Hepatocyte (in vitro differentiated cells): ENCODE measurements around the gene TPRG1L.

Experiments
- EZH2 ChIP-seq: fragments of 200-600 bp; sonication (generic); IDR thresholded peaks from 2 replicates; pipeline ENCODE4 v1.6.1; 2016; ENCODE audit warnings: antibody characterized with exemption, mild to moderate bottlenecking, borderline replicate concordance
- EZH2phosphoT487 ChIP-seq: fragments of 200-600 bp; sonication (generic); IDR thresholded peaks from one replicate; pipeline ENCODE4 v1.6.1; 2018; ENCODE audit warnings: antibody characterized with exemption, mild to moderate bottlenecking, low read depth, moderate library complexity; ENCODE audit not compliant: unreplicated experiment, severe bottlenecking
- TF ChIP-seq, protein P1 (sequence below): fragments of 200-600 bp; sonication (generic); IDR thresholded peaks from 2 replicates; pipeline ENCODE4 v1.5.1; 2016; ENCODE audit warnings: antibody characterized with exemption, mild to moderate bottlenecking; ENCODE audit not compliant: poor library complexity

DNA sequence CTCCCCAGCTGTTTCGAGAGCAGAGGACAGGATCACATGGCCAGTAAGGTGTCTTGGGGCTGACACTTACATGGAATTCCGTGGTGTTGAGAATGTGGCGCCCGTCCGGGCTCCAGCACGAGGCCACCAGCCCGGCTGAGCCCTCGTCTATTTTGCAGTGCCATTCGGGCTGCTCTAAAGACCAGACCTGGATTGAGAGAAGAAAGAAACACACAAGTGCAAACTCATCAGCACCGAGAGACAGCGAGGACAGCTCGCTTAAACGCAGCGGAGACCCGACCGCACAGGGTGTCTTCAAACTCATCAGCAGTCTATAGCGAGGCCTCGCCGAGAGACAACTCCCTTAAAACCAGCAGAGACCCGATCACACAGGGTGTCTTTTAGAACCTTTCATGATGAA, 21.8 kb downstream of the TPRG1L start:
- no peak for TF ChIP-seq EZH2phosphoT487
- TF ChIP-seq, protein P1, sequence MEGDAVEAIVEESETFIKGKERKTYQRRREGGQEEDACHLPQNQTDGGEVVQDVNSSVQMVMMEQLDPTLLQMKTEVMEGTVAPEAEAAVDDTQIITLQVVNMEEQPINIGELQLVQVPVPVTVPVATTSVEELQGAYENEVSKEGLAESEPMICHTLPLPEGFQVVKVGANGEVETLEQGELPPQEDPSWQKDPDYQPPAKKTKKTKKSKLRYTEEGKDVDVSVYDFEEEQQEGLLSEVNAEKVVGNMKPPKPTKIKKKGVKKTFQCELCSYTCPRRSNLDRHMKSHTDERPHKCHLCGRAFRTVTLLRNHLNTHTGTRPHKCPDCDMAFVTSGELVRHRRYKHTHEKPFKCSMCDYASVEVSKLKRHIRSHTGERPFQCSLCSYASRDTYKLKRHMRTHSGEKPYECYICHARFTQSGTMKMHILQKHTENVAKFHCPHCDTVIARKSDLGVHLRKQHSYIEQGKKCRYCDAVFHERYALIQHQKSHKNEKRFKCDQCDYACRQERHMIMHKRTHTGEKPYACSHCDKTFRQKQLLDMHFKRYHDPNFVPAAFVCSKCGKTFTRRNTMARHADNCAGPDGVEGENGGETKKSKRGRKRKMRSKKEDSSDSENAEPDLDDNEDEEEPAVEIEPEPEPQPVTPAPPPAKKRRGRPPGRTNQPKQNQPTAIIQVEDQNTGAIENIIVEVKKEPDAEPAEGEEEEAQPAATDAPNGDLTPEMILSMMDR, result no peak
- no peak for TF ChIP-seq EZH2
